Activated naive CD8-positive, alpha-beta T cell treated with anti-CD3 and anti-CD28 coated beads, Interleukin-2, amount 50 U/mL, for 24 hours (primary cell): ENCODE data around the gene ZNF521.

Source experiments
- ATAC-seq: fragments of 150-1000 bp; cut with Tn5 transposase; one replicate; pipeline ENCODE4 v1.10.0; 2021
- DNase-seq: peaks from one replicate; pipeline ENCODE4 v3.0.0; 2021
- H3K27ac Mint-ChIP-seq: one replicate; pipeline ENCODE4 v1.8.0; 2021; ENCODE audit warnings: mild to moderate bottlenecking, mixed read lengths
- H3K27me3 Mint-ChIP-seq: one replicate; pipeline ENCODE4 v1.8.0; 2021; ENCODE audit warnings: mixed read lengths
- H3K36me3 Mint-ChIP-seq: one replicate; pipeline ENCODE4 v1.8.0; 2021; ENCODE audit warnings: low read depth, mixed read lengths
- H3K4me1 Mint-ChIP-seq: one replicate; pipeline ENCODE4 v1.8.0; 2021; ENCODE audit warnings: mixed read lengths
- H3K4me3 Mint-ChIP-seq: one replicate; pipeline ENCODE4 v1.8.0; 2021; ENCODE audit warnings: mild to moderate bottlenecking, moderate library complexity, mixed read lengths
- H3K9me3 Mint-ChIP-seq: one replicate; pipeline ENCODE4 v1.8.0; 2021; ENCODE audit warnings: mixed read lengths

Gene ZNF521

DNA sequence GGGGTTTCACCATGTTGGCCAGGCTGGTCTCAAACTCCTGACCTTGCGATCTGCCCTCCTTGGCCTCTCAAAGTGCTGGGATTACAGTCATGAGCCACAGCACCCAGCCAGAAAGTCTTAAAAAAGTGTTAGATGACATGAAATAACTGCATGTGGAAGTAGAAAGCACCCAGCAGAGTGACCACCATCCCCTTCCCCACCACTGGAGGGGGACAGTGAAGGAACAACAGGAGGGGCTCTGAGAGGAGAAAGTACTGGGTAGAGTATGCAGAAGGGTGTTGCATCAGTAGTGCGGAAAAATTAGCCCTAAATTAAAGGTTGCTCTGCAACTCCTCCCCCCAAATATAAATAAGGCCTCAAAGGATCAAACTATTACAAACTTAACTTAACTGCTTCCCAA, 230.5 kb downstream of the ZNF521 start:
- H3K27me3 Mint-ChIP-seq, result peaks cover 3% of the 10 kb centered on the region
- no peak overlapping the region for H3K4me3 Mint-ChIP-seq
- no peak overlapping the region for H3K27ac Mint-ChIP-seq
- H3K36me3 Mint-ChIP-seq, result no peaks in the 10 kb centered on the region
- no peaks in the 10 kb centered on the region for H3K4me1 Mint-ChIP-seq
- H3K9me3 Mint-ChIP-seq, result peaks cover 19% of the 10 kb centered on the region
- DNase-seq (no peak), ATAC-seq (no peak)

- DNase-seq, result no peak
- Mint-ChIP-seq H3K9me3 (peaks cover 14% of the 10 kb centered on the region), H3K27ac (no peak overlapping the region), H3K4me1 (no peaks in the 10 kb centered on the region), H3K4me3 (no peak overlapping the region), H3K27me3 (peaks cover 3% of the 10 kb centered on the region), H3K36me3 (no peaks in the 10 kb centered on the region)
- no peak for ATAC-seq
These were observed 238.4 kb downstream of the ZNF521 start for GRCh38 chr18:25113566-25113965.

- H3K9me3 Mint-ChIP-seq, result peaks cover 12% of the 10 kb centered on the region
- H3K36me3 Mint-ChIP-seq, result no peaks in the 10 kb centered on the region
- DNase-seq, result no peak
- no peaks in the 10 kb centered on the region for H3K4me1 Mint-ChIP-seq
- peaks cover 3% of the 10 kb centered on the region for H3K27me3 Mint-ChIP-seq
- H3K4me3 Mint-ChIP-seq, result no peak overlapping the region
- H3K27ac Mint-ChIP-seq, result no peak overlapping the region
- ATAC-seq, result no peak
These were observed 239.0 kb downstream of the ZNF521 start for GRCh38 chr18:25112821-25113434.

DNA sequence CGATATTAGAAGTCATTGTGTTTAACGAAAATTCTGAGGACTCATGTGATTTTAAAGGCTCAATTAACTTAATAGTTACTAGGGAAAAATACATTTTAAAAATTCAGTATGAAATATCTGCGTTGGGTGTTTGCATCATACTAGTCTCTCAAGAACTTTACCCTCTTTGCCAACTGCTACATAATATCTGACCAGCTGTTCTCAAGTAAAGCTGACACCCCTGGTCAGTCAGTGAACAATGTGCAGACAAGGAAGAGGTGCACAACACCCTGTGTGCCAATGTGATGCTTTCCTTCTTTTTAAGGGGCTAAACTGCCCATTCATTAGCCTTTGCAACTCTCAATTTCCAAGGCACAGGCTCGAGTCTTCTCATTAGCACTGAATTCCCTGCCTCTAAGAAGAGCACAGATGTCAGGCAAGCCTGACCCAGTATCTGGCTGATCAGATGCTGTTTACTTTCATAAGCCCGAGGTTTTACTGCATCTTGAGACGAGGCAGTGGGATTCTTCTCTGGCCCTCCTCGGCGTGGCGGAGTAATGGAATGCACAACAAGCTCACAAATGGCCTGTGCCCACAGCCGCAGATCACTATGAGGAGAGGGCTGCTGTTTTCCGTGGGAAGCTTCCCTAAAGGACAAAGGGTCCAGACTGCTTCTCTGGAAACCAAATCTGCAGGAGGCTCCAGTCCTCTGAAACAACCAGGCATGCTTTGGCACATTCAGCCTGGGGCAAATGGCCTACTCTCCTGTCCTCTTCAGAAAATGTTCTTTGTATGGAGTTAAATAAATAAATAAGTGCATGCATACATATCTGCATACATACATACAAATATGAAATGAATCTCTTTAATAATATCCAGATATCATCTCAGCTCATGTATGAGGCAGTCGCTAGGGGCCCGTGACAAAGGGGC, 240.3 kb downstream of the ZNF521 start:
- Mint-ChIP-seq H3K4me1 (no peaks in the 10 kb centered on the region), H3K9me3 (peaks cover 4% of the 10 kb centered on the region), H3K36me3 (no peaks in the 10 kb centered on the region), H3K27ac (no peak overlapping the region), H3K4me3 (no peak overlapping the region), H3K27me3 (peaks cover 3% of the 10 kb centered on the region)
- DNase-seq (no peak), ATAC-seq (no peak)

DNA sequence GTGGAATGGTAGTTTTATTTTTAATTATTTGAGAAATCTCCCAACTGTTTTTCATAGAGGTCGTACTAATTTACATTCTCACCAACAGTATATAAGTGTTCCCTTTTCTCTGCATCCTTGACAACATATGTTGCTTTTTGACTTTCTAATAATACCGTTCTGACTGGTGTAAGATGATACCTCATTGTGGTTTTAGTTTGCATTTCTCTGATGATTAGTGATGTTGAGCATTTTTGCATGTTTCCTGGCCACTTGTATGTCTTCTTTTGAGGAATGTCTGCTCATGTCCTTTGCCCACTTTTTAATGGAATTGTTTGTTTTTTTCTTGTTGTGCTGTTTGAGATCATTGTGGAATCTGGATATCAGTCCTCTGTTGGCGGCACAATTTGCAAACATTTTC, 242.5 kb downstream of the ZNF521 start:
- peaks cover 3% of the 10 kb centered on the region for H3K27me3 Mint-ChIP-seq
- DNase-seq, result no peak
- H3K36me3 Mint-ChIP-seq, result no peaks in the 10 kb centered on the region
- no peak overlapping the region for H3K4me3 Mint-ChIP-seq
- no peaks in the 10 kb centered on the region for H3K4me1 Mint-ChIP-seq
- no peak overlapping the region for H3K27ac Mint-ChIP-seq
- H3K9me3 Mint-ChIP-seq, result no peaks in the 10 kb centered on the region
- no peak for ATAC-seq

DNA sequence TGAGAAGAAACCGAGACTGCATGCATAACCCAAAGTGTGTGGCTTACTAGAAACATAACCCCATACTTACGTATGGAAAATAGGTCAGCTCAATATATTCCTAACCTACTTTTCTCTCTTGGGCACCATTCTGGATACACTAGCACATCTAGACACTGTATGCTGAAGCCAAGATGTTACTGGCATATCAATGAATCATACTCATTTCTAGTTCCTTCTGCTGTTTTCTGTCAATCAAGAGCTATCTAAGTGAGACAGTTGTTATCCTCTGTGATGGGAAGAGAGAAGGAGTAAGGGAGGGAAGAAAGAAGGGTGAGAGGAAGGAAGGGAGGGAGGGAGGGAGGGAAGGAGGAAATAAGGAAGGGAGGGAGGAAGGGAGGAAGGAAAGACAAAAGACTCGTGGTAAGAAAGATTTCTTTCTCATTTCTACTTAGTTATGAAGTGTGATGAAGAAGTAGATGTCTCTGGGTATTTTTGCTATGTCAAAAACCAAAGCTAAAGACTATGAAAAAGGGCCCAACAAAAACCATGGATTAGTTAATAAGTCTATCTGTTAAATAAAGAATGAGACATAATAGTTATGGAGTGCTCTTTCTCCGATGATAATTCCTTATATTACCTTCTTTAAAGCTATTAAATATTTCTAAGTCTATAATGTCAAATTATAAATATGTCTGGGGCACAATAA, 248.4 kb downstream of the ZNF521 start:
- DNase-seq, result no peak

GRCh38 chr18:25102662-25103061, 249.3 kb downstream of the ZNF521 start:
- no peak for DNase-seq
- Mint-ChIP-seq H3K4me1 (no peaks in the 10 kb centered on the region), H3K27me3 (no peaks in the 10 kb centered on the region), H3K9me3 (no peaks in the 10 kb centered on the region), H3K27ac (no peak overlapping the region), H3K36me3 (no peaks in the 10 kb centered on the region), H3K4me3 (no peak overlapping the region)
- ATAC-seq, result no peak

More for the DNA sequence above, 248.4 kb downstream of the ZNF521 start:
- Mint-ChIP-seq H3K27ac (no peak overlapping the region), H3K4me3 (no peak overlapping the region), H3K27me3 (no peaks in the 10 kb centered on the region), H3K9me3 (no peaks in the 10 kb centered on the region), H3K36me3 (no peaks in the 10 kb centered on the region), H3K4me1 (no peaks in the 10 kb centered on the region)
- no peak for ATAC-seq

- Mint-ChIP-seq H3K36me3 (no peaks in the 10 kb centered on the region), H3K27me3 (no peaks in the 10 kb centered on the region), H3K9me3 (no peaks in the 10 kb centered on the region), H3K4me1 (no peaks in the 10 kb centered on the region), H3K4me3 (no peak overlapping the region), H3K27ac (no peak overlapping the region)
- DNase-seq (no peak), ATAC-seq (no peak)
These were observed 251.5 kb downstream of the ZNF521 start for GRCh38 chr18:25100418-25100817.

DNA sequence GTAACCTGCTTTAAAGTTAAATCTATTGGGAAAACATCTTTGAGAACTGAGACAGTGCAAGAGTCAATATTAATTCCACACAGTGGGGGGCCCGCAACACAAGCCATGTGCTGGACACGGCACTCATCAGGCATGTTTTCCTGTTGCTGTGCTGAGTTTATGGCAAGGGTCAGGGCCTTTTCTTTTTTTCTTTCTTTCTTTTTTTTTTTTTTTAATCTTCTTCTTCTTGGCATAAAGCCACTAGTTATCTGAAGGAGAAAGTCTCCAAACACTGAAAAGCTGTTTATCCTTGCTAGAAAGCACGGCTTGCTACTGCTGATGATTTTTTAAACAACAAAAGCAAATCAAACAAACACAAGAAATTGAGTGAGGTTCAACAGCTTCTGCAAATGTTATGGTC, 252.1 kb downstream of the ZNF521 start:
- Mint-ChIP-seq H3K36me3 (no peaks in the 10 kb centered on the region), H3K4me1 (no peaks in the 10 kb centered on the region), H3K9me3 (no peaks in the 10 kb centered on the region), H3K4me3 (no peak overlapping the region), H3K27me3 (no peaks in the 10 kb centered on the region), H3K27ac (no peak overlapping the region)
- ATAC-seq (no peak), DNase-seq (no peak)

GRCh38 chr18:25097569-25098056, 254.4 kb downstream of the ZNF521 start:
- H3K9me3 Mint-ChIP-seq, result no peaks in the 10 kb centered on the region
- DNase-seq (no peak), ATAC-seq (no peak)
- H3K27ac Mint-ChIP-seq, result no peak overlapping the region
- H3K36me3 Mint-ChIP-seq, result no peaks in the 10 kb centered on the region
- no peak overlapping the region for H3K4me3 Mint-ChIP-seq
- no peaks in the 10 kb centered on the region for H3K4me1 Mint-ChIP-seq
- peaks cover 2% of the 10 kb centered on the region for H3K27me3 Mint-ChIP-seq

GRCh38 chr18:25097057-25097456, 254.9 kb downstream of the ZNF521 start:
- Mint-ChIP-seq H3K27ac (no peak overlapping the region), H3K4me3 (no peak overlapping the region)

DNA sequence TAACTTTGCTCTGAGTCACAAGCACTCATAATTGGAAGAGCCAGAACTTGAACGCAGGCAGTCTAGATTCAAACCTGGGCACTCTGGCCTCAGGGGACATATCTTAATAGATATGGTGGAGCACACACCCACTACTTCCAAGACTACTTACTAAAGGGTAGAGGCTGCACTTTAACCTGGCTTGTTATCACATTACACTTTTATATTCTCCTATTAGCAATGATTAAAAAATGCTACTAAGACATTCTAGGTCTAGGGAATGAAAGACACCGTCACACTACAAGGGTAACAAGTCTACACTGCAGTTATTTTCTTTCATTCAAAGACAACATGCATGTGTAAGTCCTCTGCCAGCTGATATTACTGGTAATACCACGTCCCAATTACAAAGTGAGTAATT, 258.8 kb downstream of the ZNF521 start:
- H3K4me3 Mint-ChIP-seq, result no peak overlapping the region
- no peaks in the 10 kb centered on the region for H3K36me3 Mint-ChIP-seq
- no peak for DNase-seq
- H3K27ac Mint-ChIP-seq, result no peak overlapping the region
- no peaks in the 10 kb centered on the region for H3K4me1 Mint-ChIP-seq
- no peaks in the 10 kb centered on the region for H3K9me3 Mint-ChIP-seq
- ATAC-seq, result no peak
- peaks cover 2% of the 10 kb centered on the region for H3K27me3 Mint-ChIP-seq

More at GRCh38 chr18:25097057-25097456, 254.9 kb downstream of the ZNF521 start:
- peaks cover 2% of the 10 kb centered on the region for H3K27me3 Mint-ChIP-seq
- ATAC-seq (no peak), DNase-seq (no peak)
- H3K9me3 Mint-ChIP-seq, result no peaks in the 10 kb centered on the region
- no peaks in the 10 kb centered on the region for H3K36me3 Mint-ChIP-seq
- H3K4me1 Mint-ChIP-seq, result no peaks in the 10 kb centered on the region

DNA sequence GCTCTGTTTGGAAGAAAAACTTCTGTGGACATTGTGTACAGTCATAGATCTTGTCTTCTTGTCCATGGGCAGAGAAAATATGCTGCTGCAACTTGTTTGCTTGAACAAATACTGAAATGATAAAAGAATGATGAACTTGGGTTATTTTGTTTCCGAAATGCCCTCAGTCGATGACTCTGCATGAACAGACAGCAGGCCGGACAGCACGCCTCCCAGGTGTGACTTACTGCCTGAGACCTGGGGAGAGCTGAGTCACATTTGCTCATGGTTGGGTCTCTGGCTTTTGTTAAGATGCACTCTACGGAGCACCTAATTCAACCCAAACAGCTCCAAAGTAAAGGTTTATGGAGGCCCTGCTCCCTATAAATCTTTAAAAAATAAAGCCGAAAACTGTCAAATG, 262.5 kb downstream of the ZNF521 start:
- Mint-ChIP-seq H3K4me1 (no peaks in the 10 kb centered on the region), H3K36me3 (no peaks in the 10 kb centered on the region), H3K27ac (no peak overlapping the region), H3K9me3 (no peaks in the 10 kb centered on the region), H3K4me3 (no peak overlapping the region), H3K27me3 (no peaks in the 10 kb centered on the region)
- DNase-seq (no peak), ATAC-seq (no peak)

DNA sequence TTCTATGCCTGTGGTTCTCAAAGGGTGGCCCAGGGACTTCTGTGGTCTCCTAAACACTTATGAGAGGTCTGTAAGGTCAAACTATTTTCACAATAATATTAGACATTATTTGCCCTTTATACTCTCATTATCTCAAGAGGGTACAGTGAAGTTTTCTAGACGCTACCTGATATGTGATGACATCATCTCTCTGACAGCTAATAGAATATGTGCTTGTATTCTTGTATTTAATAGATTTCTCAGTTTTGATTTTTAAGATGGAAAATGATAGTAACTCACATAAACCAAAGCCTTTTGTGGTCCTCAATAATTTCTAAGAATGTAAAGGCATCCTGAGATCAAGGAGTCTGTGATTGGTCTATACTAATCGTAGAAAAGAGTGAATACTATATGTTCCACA, 265.1 kb downstream of the ZNF521 start:
- Mint-ChIP-seq H3K4me1 (no peaks in the 10 kb centered on the region), H3K9me3 (peaks cover under 1% of the 10 kb centered on the region), H3K27me3 (no peaks in the 10 kb centered on the region), H3K36me3 (no peaks in the 10 kb centered on the region), H3K27ac (no peak overlapping the region), H3K4me3 (no peak overlapping the region)
- ATAC-seq, result no peak
- no peak for DNase-seq

DNA sequence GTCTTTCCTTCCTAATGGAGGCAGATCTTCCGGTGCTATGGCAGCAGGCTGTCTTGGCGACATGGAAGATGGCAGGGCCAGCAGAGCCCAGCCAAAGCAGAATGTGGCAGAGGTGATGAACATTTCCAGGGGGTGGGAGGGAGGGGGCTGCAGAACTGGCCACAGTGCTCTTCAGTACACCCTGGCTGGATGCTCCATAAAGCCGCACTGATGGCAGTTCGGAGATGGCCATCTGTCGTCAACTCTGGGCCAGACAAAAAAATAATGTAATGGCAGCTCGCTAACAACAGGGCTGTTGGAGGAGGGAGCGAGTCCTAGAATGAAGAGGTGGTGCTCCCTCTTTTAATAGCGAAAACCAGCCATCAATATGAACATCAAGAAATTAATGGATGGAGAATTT, 271.0 kb downstream of the ZNF521 start:
- Mint-ChIP-seq H3K9me3 (peaks cover 3% of the 10 kb centered on the region), H3K4me3 (no peak overlapping the region), H3K27ac (no peak overlapping the region), H3K36me3 (no peaks in the 10 kb centered on the region), H3K4me1 (no peaks in the 10 kb centered on the region), H3K27me3 (no peaks in the 10 kb centered on the region)
- DNase-seq, result no peak
- ATAC-seq, result no peak
